ENCODE measurements around the gene FBXL15.

DNA sequence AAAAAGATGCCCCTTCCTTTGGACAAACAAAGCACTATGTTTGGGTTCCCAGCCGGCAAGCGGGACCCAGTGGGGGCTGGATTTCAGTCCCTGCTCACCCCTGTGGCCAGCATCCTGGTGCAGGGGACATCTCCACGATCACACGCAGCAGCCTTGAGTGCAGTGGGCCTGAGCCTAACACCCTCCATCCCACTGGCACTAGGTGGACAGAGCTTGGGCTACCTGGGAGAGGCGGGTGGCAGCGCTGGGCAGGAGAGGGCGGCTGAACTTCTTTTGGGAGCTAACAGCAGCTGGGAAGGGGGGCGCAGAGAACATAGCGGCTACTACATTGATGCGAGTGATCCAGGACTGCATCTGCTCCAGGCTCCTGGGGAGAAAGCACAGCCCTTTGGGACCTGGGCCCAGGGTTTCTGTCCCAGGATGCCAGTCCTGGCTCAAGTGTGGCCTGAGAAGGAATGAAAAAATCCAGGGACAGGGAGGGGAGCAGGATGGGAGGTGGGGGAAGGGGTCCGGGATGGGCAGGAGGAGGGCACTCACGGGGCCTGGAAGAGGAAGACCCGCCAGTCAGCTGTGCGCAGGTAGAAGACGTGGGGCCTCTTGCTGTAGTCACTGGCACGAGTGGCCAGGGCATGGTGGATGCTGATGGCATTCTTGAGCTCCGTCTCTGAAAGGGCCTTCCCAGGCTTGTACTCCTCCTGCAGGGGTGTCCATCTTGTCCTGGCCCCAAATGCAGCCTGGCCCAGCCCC is 16.1 kb upstream of the FBXL15 start:
- TF ChIP-seq EZH2phosphoT487 (IDR thresholded peaks at IDR 0.05; ENCODE audit: borderline replicate concordance, low read length) (no peak), CTCF (IDR thresholded peaks at IDR 0.05; ENCODE audit: low read depth, low read length, poor library complexity, severe bottlenecking) (no peak)
